GM12865 (cell line): ENCODE measurements around the gene DPP10.

Source experiments
- DNase-seq: peaks from one replicate; pipeline ENCODE4 v3.0.0; 2010; ENCODE audit warnings: low read depth
- H3K4me3 ChIP-seq: 2 replicates; pipeline ENCODE4 v1.5.1; 2011; ENCODE audit warnings: mild to moderate bottlenecking, low read depth, low read length, control low read depth
- CTCF ChIP-seq: IDR thresholded peaks from 2 replicates; pipeline ENCODE4 v1.5.1; 2011; ENCODE audit warnings: low read length, control low read depth, low read depth, inconsistent platforms; ENCODE audit not compliant: insufficient read depth; ENCODE audit errors: missing control alignments

The DPP10 gene

GRCh38 chr2:115542331-115542730 lies 1099.9 kb downstream of the DPP10 start:
- TF ChIP-seq CTCF, result no peak

GRCh38 chr2:115543024-115543423 lies 1100.6 kb downstream of the DPP10 start:
- no peak overlapping the region for H3K4me3 ChIP-seq
- TF ChIP-seq CTCF, result no peak
- no peak for DNase-seq

More at GRCh38 chr2:115542331-115542730, 1099.9 kb downstream of the DPP10 start:
- H3K4me3 ChIP-seq, result no peak overlapping the region
- DNase-seq, result no peak

- no peak overlapping the region for H3K4me3 ChIP-seq
- no peak for TF ChIP-seq CTCF
- no peak for DNase-seq
Measured at GRCh38 chr2:115543461-115543860, 1101.0 kb downstream of the DPP10 start.

- no peak overlapping the region for H3K4me3 ChIP-seq
- no peak for TF ChIP-seq CTCF
- DNase-seq, result no peak
Measured at GRCh38 chr2:115549611-115550130, 1107.2 kb downstream of the DPP10 start.

GRCh38 chr2:115552726-115553125 lies 1110.3 kb downstream of the DPP10 start:
- H3K4me3 ChIP-seq, result no peak overlapping the region
- no peak for TF ChIP-seq CTCF
- DNase-seq, result no peak

GRCh38 chr2:115554153-115554552 lies 1111.7 kb downstream of the DPP10 start:
- TF ChIP-seq CTCF, result no peak
- DNase-seq, result no peak
- H3K4me3 ChIP-seq, result no peak overlapping the region

- DNase-seq, result no peak
- no peak for TF ChIP-seq CTCF
- no peak overlapping the region for H3K4me3 ChIP-seq
Measured at GRCh38 chr2:115558725-115559124, 1116.3 kb downstream of the DPP10 start.
